ENCODE data around the gene LHFPL3.

GRCh38 chr7:104789780-104790179 lies 461.4 kb downstream of the LHFPL3 start:
- TF ChIP-seq CTCF (IDR thresholded peaks at IDR 0.05; ENCODE audit: poor library complexity, severe bottlenecking) (no peak), REST (IDR thresholded peaks at IDR 0.05; ENCODE audit: borderline replicate concordance) (no peak), EP300 (conservative IDR thresholded peaks at IDR 0.05; ENCODE audit: poor library complexity, severe bottlenecking) (no peak), EZH2 (IDR thresholded peaks at IDR 0.05; ENCODE audit: borderline replicate concordance, insufficient read depth, low read length, poor library complexity, severe bottlenecking) (no peak), POLR2AphosphoS5 (IDR thresholded peaks at IDR 0.05) (no peak), MXI1 (conservative IDR thresholded peaks at IDR 0.05; ENCODE audit: poor library complexity, severe bottlenecking) (no peak), SMC3 (conservative IDR thresholded peaks at IDR 0.05; ENCODE audit: poor library complexity) (no peak), TAF1 (IDR thresholded peaks at IDR 0.05; ENCODE audit: low read depth) (no peak)
